WTC11 (cell line): ENCODE measurements around the gene DAND5. TPM values are rescaled to one million over a fixed set of nuclear protein-coding genes. Genes with fewer than 3 reads are reported as not detected.

Source experiments
- ATAC-seq: fragments of 200-7000 bp; cut with Tn5 transposase; 2 replicates; pipeline ENCODE4 v1.10.0; 2021; ENCODE audit warnings: mild to moderate bottlenecking, moderate library complexity
- CTCF ChIA-PET: fragments of 300-600 bp; sonication (Branson Sonifier 250); formaldehyde crosslinking; loops from one replicate; lab custom pipeline; 2021; ENCODE audit warnings: antibody characterized with exemption; lab: Charles Lee
- POLR2A ChIA-PET: fragments of 350-600 bp; sonication (Branson Sonifier 250); formaldehyde crosslinking; loops from one replicate; lab custom pipeline; 2021; ENCODE audit warnings: antibody characterized with exemption; lab: Charles Lee
- DNase-seq: peaks from one replicate; pipeline ENCODE4 v3.0.0; 2021; ENCODE audit warnings: low spot score
- H3K27ac Mint-ChIP-seq: 2 replicates; pipeline ENCODE4 v1.8.0; 2021; ENCODE audit warnings: mixed read lengths
- H3K27me3 Mint-ChIP-seq: 2 replicates; pipeline ENCODE4 v1.8.0; 2021; ENCODE audit warnings: low read depth, mild to moderate bottlenecking, moderate library complexity, mixed read lengths
- H3K36me3 Mint-ChIP-seq: 2 replicates; pipeline ENCODE4 v1.8.0; 2021; ENCODE audit warnings: mixed read lengths
- H3K4me1 Mint-ChIP-seq: 2 replicates; pipeline ENCODE4 v1.8.0; 2022; ENCODE audit warnings: mixed read lengths
- H3K4me3 Mint-ChIP-seq: 2 replicates; pipeline ENCODE4 v1.8.0; 2021; ENCODE audit warnings: mild to moderate bottlenecking, moderate library complexity, mixed read lengths
- H3K9me3 Mint-ChIP-seq: 2 replicates; pipeline ENCODE4 v1.8.0; 2021; ENCODE audit warnings: mixed read lengths
- ARID4B ChIP-seq: sonication (generic); formaldehyde crosslinking; IDR thresholded peaks from 2 replicates; pipeline ENCODE4 v1.8.0; 2023; ENCODE audit warnings: missing genetic modification reagents, mild to moderate bottlenecking, borderline replicate concordance
- CBFB ChIP-seq: sonication (generic); formaldehyde crosslinking; IDR thresholded peaks from 2 replicates; pipeline ENCODE4 v1.8.1; 2022; ENCODE audit warnings: mild to moderate bottlenecking, low read depth, missing genetic modification reagents
- CREM ChIP-seq: sonication (generic); formaldehyde crosslinking; IDR thresholded peaks from 2 replicates; pipeline ENCODE4 v1.8.1; 2022; ENCODE audit warnings: mild to moderate bottlenecking, missing genetic modification reagents, moderate library complexity
- E2F1 ChIP-seq: sonication (generic); formaldehyde crosslinking; IDR thresholded peaks from 2 replicates; pipeline ENCODE4 v1.8.0; 2022; ENCODE audit warnings: mild to moderate bottlenecking, missing genetic modification reagents
- FOXP4 ChIP-seq: sonication (generic); formaldehyde crosslinking; IDR thresholded peaks from 2 replicates; pipeline ENCODE4 v1.8.0; 2022; ENCODE audit warnings: mild to moderate bottlenecking, missing genetic modification reagents
- IRF1 ChIP-seq: sonication (generic); formaldehyde crosslinking; IDR thresholded peaks from 2 replicates; pipeline ENCODE4 v1.8.0; 2023; ENCODE audit warnings: missing genetic modification reagents
- JAZF1 ChIP-seq: fragments of 250-450 bp; sonication (Bioruptor Pico); IDR thresholded peaks from 2 replicates; pipeline ENCODE4 v1.9.0; 2021; ENCODE audit warnings: moderate library complexity, mild to moderate bottlenecking, inconsistent platforms
- KAT7 ChIP-seq: sonication (generic); formaldehyde crosslinking; IDR thresholded peaks from 2 replicates; pipeline ENCODE4 v1.8.1; 2023; ENCODE audit warnings: missing genetic modification reagents, mild to moderate bottlenecking, borderline replicate concordance
- MXD4 ChIP-seq: fragments of 250-450 bp; sonication (Bioruptor Pico); IDR thresholded peaks from 2 replicates; pipeline ENCODE4 v1.8.0; 2021; ENCODE audit warnings: mild to moderate bottlenecking, moderate library complexity, borderline replicate concordance
- MYBL2 ChIP-seq: sonication (generic); formaldehyde crosslinking; IDR thresholded peaks from 2 replicates; pipeline ENCODE4 v1.8.1; 2023; ENCODE audit warnings: mild to moderate bottlenecking, moderate library complexity, missing genetic modification reagents
- NFATC4 ChIP-seq: fragments of 250-450 bp; sonication (Bioruptor Pico); IDR thresholded peaks from 2 replicates; pipeline ENCODE4 v1.9.0; 2021; ENCODE audit warnings: mild to moderate bottlenecking
- NFE2L1 ChIP-seq: sonication (generic); formaldehyde crosslinking; IDR thresholded peaks from 2 replicates; pipeline ENCODE4 v1.8.1; 2023; ENCODE audit warnings: missing genetic modification reagents
- NFYB ChIP-seq: sonication (generic); formaldehyde crosslinking; conservative IDR thresholded peaks from 2 replicates; pipeline ENCODE4 v1.8.0; 2022; ENCODE audit warnings: low read depth, missing genetic modification reagents
- OVOL2 ChIP-seq: fragments of 250-450 bp; sonication (Bioruptor Pico); IDR thresholded peaks from 2 replicates; pipeline ENCODE4 v1.9.0; 2021; ENCODE audit warnings: mild to moderate bottlenecking, borderline replicate concordance
- SMAD3 ChIP-seq: sonication (generic); formaldehyde crosslinking; IDR thresholded peaks from 2 replicates; pipeline ENCODE4 v1.8.0; 2022; ENCODE audit warnings: missing genetic modification reagents, mild to moderate bottlenecking, borderline replicate concordance
- SMAD4 ChIP-seq: sonication (generic); formaldehyde crosslinking; IDR thresholded peaks from 2 replicates; pipeline ENCODE4 v1.8.0; 2022; ENCODE audit warnings: mild to moderate bottlenecking, missing genetic modification reagents
- TCF7 ChIP-seq: sonication (generic); formaldehyde crosslinking; IDR thresholded peaks from 2 replicates; pipeline ENCODE4 v1.8.0; 2022; ENCODE audit warnings: mild to moderate bottlenecking, low read depth, missing genetic modification reagents, moderate library complexity
- TEAD4 ChIP-seq: sonication (generic); formaldehyde crosslinking; IDR thresholded peaks from 2 replicates; pipeline ENCODE4 v1.8.0; 2022; ENCODE audit warnings: mild to moderate bottlenecking, missing genetic modification reagents
- ZMAT4 ChIP-seq: fragments of 250-450 bp; sonication (Bioruptor Pico); IDR thresholded peaks from 2 replicates; pipeline ENCODE4 v1.9.0; 2021; ENCODE audit warnings: mild to moderate bottlenecking
- ZNF138 ChIP-seq: sonication (generic); formaldehyde crosslinking; conservative IDR thresholded peaks from 2 replicates; pipeline ENCODE4 v1.8.1; 2022; ENCODE audit warnings: mild to moderate bottlenecking, moderate library complexity, missing genetic modification reagents
- ZNF425 ChIP-seq: fragments of 250-450 bp; sonication (Bioruptor Pico); conservative IDR thresholded peaks from 2 replicates; pipeline ENCODE4 v1.9.0; 2021; ENCODE audit warnings: mild to moderate bottlenecking
- ZNF671 ChIP-seq: fragments of 250-450 bp; sonication (Bioruptor Pico); IDR thresholded peaks from 2 replicates; pipeline ENCODE4 v1.8.0; 2021; ENCODE audit warnings: mild to moderate bottlenecking
- total RNA-seq: library from RNA; stranded (reverse); gene quantifications from 3 replicates; pipeline ENCODE4 v1.2.3, GENCODE V29; 2021

The DAND5 gene
- total RNA-seq, 1 experiment from 2014 or later, result 0.22 TPM

GRCh38 chr19:13006431-13007281 is 37.3 kb downstream of the DAND5 start:
- H3K27ac Mint-ChIP-seq, result no peak overlapping the region
- no peak for DNase-seq
- no peak for ATAC-seq
- TF ChIP-seq NFE2L1 (CRISPR knock-in tag) (no peak), CREM (CRISPR knock-in tag) (no peak), NFYB (no peak), ARID4B (no peak)
- no peak overlapping the region for H3K4me3 Mint-ChIP-seq
- peaks cover 88% of the 10 kb centered on the region for H3K27me3 Mint-ChIP-seq
- H3K36me3 Mint-ChIP-seq, result no peaks in the 10 kb centered on the region
- peaks cover 12% of the 10 kb centered on the region for H3K4me1 Mint-ChIP-seq
- ChIA-PET POLR2A (no interaction called here), CTCF (interaction anchor here (0.8 to 4.5 kb wide), 10 partner anchors 12 to 88 kb away, joined by 3 to 36 read pairs (median 6); no protein-coding TSS in a partner anchor)
- no peaks in the 10 kb centered on the region for H3K9me3 Mint-ChIP-seq

- POLR2A ChIA-PET, result no interaction called here
- Mint-ChIP-seq H3K27me3 (peaks cover 96% of the 10 kb centered on the region), H3K27ac (no peak overlapping the region), H3K4me1 (peaks cover 15% of the 10 kb centered on the region), H3K36me3 (no peaks in the 10 kb centered on the region), H3K9me3 (no peaks in the 10 kb centered on the region), H3K4me3 (no peak overlapping the region)
- ATAC-seq, result no peak
- CTCF ChIA-PET, result interaction anchor here (0.8 to 3.9 kb wide), 7 partner anchors 13 to 87 kb away, joined by 3 to 36 read pairs (median 3); no protein-coding TSS in a partner anchor
- TF ChIP-seq OVOL2 (CRISPR knock-in tag) (no peak), IRF1 (no peak), JAZF1 (CRISPR knock-in tag) (no peak), SMAD3 (no peak), CBFB (CRISPR knock-in tag) (no peak), TCF7 (CRISPR knock-in tag) (no peak), SMAD4 (no peak), E2F1 (CRISPR knock-in tag) (no peak), MXD4 (no peak), FOXP4 (no peak), TEAD4 (no peak), ZMAT4 (no peak), NFATC4 (CRISPR knock-in tag) (no peak), ZNF138 (no peak), ZNF425 (no peak), ZNF671 (no peak), KAT7 (CRISPR knock-in tag) (no peak), MYBL2 (CRISPR knock-in tag) (no peak)
- DNase-seq, result no peak
Observed at GRCh38 chr19:13007292-13008045, 38.1 kb downstream of the DAND5 start.
